ENCODE data around the gene LRP1.

The LRP1 gene

GRCh38 chr12:57229046-57229633 is 100.9 kb downstream of the LRP1 start:
- DNase-seq = peak; percentile 58

GRCh38 chr12:57229634-57230380 is 101.5 kb downstream of the LRP1 start, which contains the start of gene SHMT2:
TSS of gene SHMT2 (plus strand) at chr12:57229711. CDS start at chr12:57229779, 68 bp downstream.
- peak; percentile 94 for DNase-seq

GRCh38 chr12:57230381-57231155 is 102.3 kb downstream of the LRP1 start:
- no peak for DNase-seq

- DNase-seq = no peak
Observed at GRCh38 chr12:57231276-57232021, 103.2 kb downstream of the LRP1 start.

GRCh38 chr12:57232156-57232756 is 104.0 kb downstream of the LRP1 start:
- no peak for DNase-seq

GRCh38 chr12:57233357-57234232 is 105.3 kb downstream of the LRP1 start:
- no peak for DNase-seq

GRCh38 chr12:57234233-57234570 is 105.9 kb downstream of the LRP1 start:
- DNase-seq = no peak

GRCh38 chr12:57234571-57235016 is 106.3 kb downstream of the LRP1 start:
- DNase-seq = no peak

- no peak for DNase-seq
Observed at GRCh38 chr12:57235017-57235727, 106.9 kb downstream of the LRP1 start.

- no peak for DNase-seq
Observed at GRCh38 chr12:57235728-57236131, 107.4 kb downstream of the LRP1 start.

- no peak for DNase-seq
Observed at GRCh38 chr12:57236201-57236924, 108.1 kb downstream of the LRP1 start.

- no peak for DNase-seq
Observed at GRCh38 chr12:57236925-57237595, 108.8 kb downstream of the LRP1 start.

- DNase-seq = no peak
Observed at GRCh38 chr12:57237596-57237931, 109.3 kb downstream of the LRP1 start.

- DNase-seq = no peak
Observed at GRCh38 chr12:57237932-57238853, 109.9 kb downstream of the LRP1 start.

- peak; percentile 86 for DNase-seq
Observed at GRCh38 chr12:57238854-57239554, 110.7 kb downstream of the LRP1 start.

- no peak for DNase-seq
Observed at GRCh38 chr12:57239587-57240065, 111.3 kb downstream of the LRP1 start.

GRCh38 chr12:57240066-57240921 is 112.0 kb downstream of the LRP1 start:
- peak; percentile 74 for DNase-seq
